SK-N-MC (cell line): ENCODE measurements around the gene SRRM3.
"Not testable (repeated sequence)": the region's sequence is repeated elsewhere in the genome, so short reads cannot be mapped to it uniquely, and the experiment has no call there.

Experiments
- DNase-seq: peaks from one replicate; pipeline ENCODE4 v3.0.0-alpha.2; 2011; ENCODE audit warnings: low read depth, low spot score
- H3K27ac ChIP-seq: fragments of 200-600 bp; sonication (generic); 2 replicates; pipeline ENCODE4 v1.5.1; 2016; ENCODE audit warnings: mixed run types
- H3K36me3 ChIP-seq: fragments of 200-600 bp; sonication (generic); 2 replicates; pipeline ENCODE4 v1.6.1; 2017; ENCODE audit warnings: antibody characterized with exemption, low read length, mixed read lengths; ENCODE audit not compliant: insufficient read depth
- H3K4me3 ChIP-seq: fragments of 200-600 bp; sonication (generic); 2 replicates; pipeline ENCODE4 v1.5.1; 2016
- H3K9ac ChIP-seq: fragments of 200-600 bp; sonication (generic); 2 replicates; pipeline ENCODE4 v1.8.0; 2017; ENCODE audit warnings: mixed run types, mixed read lengths; ENCODE audit not compliant: insufficient read length
- H3K9me3 ChIP-seq: fragments of 200-600 bp; sonication (generic); 2 replicates; pipeline ENCODE4 v1.6.1; 2017; ENCODE audit warnings: low read depth, mild to moderate bottlenecking, antibody characterized with exemption, low read length, moderate library complexity, mixed read lengths
- EZH2 ChIP-seq: fragments of 200-600 bp; sonication (generic); IDR thresholded peaks from one replicate; pipeline ENCODE4 v1.6.1; 2017; ENCODE audit warnings: antibody characterized with exemption
- FOXP2 ChIP-seq: optimal IDR thresholded peaks from 2 replicates; pipeline ENCODE3; 2011; ENCODE audit warnings: mild to moderate bottlenecking, moderate library complexity; ENCODE audit not compliant: insufficient read depth; ENCODE audit errors: extremely low read length, control extremely low read depth
- POLR2AphosphoS5 ChIP-seq: IDR thresholded peaks from 2 replicates; pipeline ENCODE4 v1.6.1; 2012; ENCODE audit warnings: mild to moderate bottlenecking, low read depth, low read length, borderline replicate concordance

SRRM3 gene

GRCh38 chr7:76232698-76233097, 31.0 kb downstream of the SRRM3 start:
- TF ChIP-seq EZH2 (no peak), POLR2AphosphoS5 (no peak), FOXP2 (no peak)
- Histone ChIP-seq H3K9me3 (no peaks in the 10 kb centered on the region), H3K36me3 (no peaks in the 10 kb centered on the region), H3K4me3 (no peak overlapping the region), H3K9ac (no peak overlapping the region), H3K27ac (no peak overlapping the region)
- DNase-seq = no peak

GRCh38 chr7:76233538-76234281, 32.0 kb downstream of the SRRM3 start:
- no peak for DNase-seq
- Histone ChIP-seq H3K4me3 (no peak overlapping the region), H3K9me3 (no peaks in the 10 kb centered on the region), H3K9ac (no peak overlapping the region), H3K27ac (no peak overlapping the region), H3K36me3 (no peaks in the 10 kb centered on the region)
- TF ChIP-seq POLR2AphosphoS5 = no peak
- no peak for TF ChIP-seq EZH2
- TF ChIP-seq FOXP2 = no peak

GRCh38 chr7:76234282-76234584, 32.5 kb downstream of the SRRM3 start:
- H3K27ac ChIP-seq = no peak overlapping the region
- no peaks in the 10 kb centered on the region for H3K9me3 ChIP-seq
- TF ChIP-seq EZH2 (no peak), POLR2AphosphoS5 (no peak), FOXP2 (no peak)
- no peak overlapping the region for H3K4me3 ChIP-seq
- H3K9ac ChIP-seq = no peak overlapping the region
- H3K36me3 ChIP-seq = no peaks in the 10 kb centered on the region
- DNase-seq = no peak

GRCh38 chr7:76234931-76235441, 33.3 kb downstream of the SRRM3 start:
- Histone ChIP-seq H3K36me3 (no peaks in the 10 kb centered on the region), H3K9ac (no peak overlapping the region), H3K27ac (no peak overlapping the region), H3K9me3 (no peaks in the 10 kb centered on the region), H3K4me3 (peak overlapping the region; percentile 68)
- DNase-seq = peak; percentile 16
- TF ChIP-seq POLR2AphosphoS5 (no peak), FOXP2 (no peak), EZH2 (no peak)

GRCh38 chr7:76236224-76236623, 34.5 kb downstream of the SRRM3 start:
- no peak for TF ChIP-seq EZH2
- no peak for TF ChIP-seq FOXP2
- TF ChIP-seq POLR2AphosphoS5 = no peak
- Histone ChIP-seq H3K36me3 (no peaks in the 10 kb centered on the region), H3K9me3 (no peaks in the 10 kb centered on the region)

GRCh38 chr7:76238326-76238725, 36.6 kb downstream of the SRRM3 start:
- Histone ChIP-seq H3K36me3 (no peaks in the 10 kb centered on the region), H3K9ac (no peak overlapping the region), H3K4me3 (no peak overlapping the region), H3K9me3 (no peaks in the 10 kb centered on the region), H3K27ac (no peak overlapping the region)
- no peak for TF ChIP-seq POLR2AphosphoS5
- no peak for TF ChIP-seq EZH2
- no peak for TF ChIP-seq FOXP2
- DNase-seq = no peak

More at GRCh38 chr7:76236224-76236623, 34.5 kb downstream of the SRRM3 start:
- Histone ChIP-seq H3K9ac (no peak overlapping the region), H3K4me3 (no peak overlapping the region), H3K27ac (no peak overlapping the region)
- DNase-seq = no peak

- H3K4me3 ChIP-seq = no peak overlapping the region
- no peak overlapping the region for H3K9ac ChIP-seq
- no peak for DNase-seq
- no peak for TF ChIP-seq EZH2
- no peak for TF ChIP-seq POLR2AphosphoS5
- no peak for TF ChIP-seq FOXP2
- H3K36me3 ChIP-seq = no peaks in the 10 kb centered on the region
- no peaks in the 10 kb centered on the region for H3K9me3 ChIP-seq
- no peak overlapping the region for H3K27ac ChIP-seq
Observed at GRCh38 chr7:76241141-76241540, 39.4 kb downstream of the SRRM3 start.

- not testable (repeated sequence) for H3K4me3 ChIP-seq, H3K27ac ChIP-seq, H3K36me3 ChIP-seq, H3K9ac ChIP-seq, H3K9me3 ChIP-seq, DNase-seq
Observed at GRCh38 chr7:76242517-76243063, 40.9 kb downstream of the SRRM3 start.

- no peak for TF ChIP-seq EZH2
- H3K27ac ChIP-seq = no peak overlapping the region
- no peak overlapping the region for H3K4me3 ChIP-seq
- no peak for DNase-seq
- H3K36me3 ChIP-seq = no peaks in the 10 kb centered on the region
- H3K9ac ChIP-seq = no peak overlapping the region
- H3K9me3 ChIP-seq = no peaks in the 10 kb centered on the region
Observed at GRCh38 chr7:76244781-76245391, 43.2 kb downstream of the SRRM3 start.
